AG09309 (cell line): ENCODE data around the gene TTC8.

ENCODE experiments used
- DNase-seq: peaks from one replicate; pipeline ENCODE4 v3.0.0-alpha.2; 2010; ENCODE audit warnings: low read depth
- H3K4me3 ChIP-seq: 2 replicates; pipeline ENCODE4 v1.5.1; 2011; ENCODE audit warnings: mild to moderate bottlenecking, low read depth, low read length, moderate library complexity; ENCODE audit not compliant: control insufficient read depth
- TF ChIP-seq, protein P1 (sequence below): IDR thresholded peaks from 2 replicates; pipeline ENCODE4 v1.5.1; 2011; ENCODE audit warnings: mild to moderate bottlenecking, low read depth, low read length, inconsistent platforms; ENCODE audit not compliant: insufficient read depth, control insufficient read depth; ENCODE audit errors: missing control alignments

The TTC8 gene

DNA sequence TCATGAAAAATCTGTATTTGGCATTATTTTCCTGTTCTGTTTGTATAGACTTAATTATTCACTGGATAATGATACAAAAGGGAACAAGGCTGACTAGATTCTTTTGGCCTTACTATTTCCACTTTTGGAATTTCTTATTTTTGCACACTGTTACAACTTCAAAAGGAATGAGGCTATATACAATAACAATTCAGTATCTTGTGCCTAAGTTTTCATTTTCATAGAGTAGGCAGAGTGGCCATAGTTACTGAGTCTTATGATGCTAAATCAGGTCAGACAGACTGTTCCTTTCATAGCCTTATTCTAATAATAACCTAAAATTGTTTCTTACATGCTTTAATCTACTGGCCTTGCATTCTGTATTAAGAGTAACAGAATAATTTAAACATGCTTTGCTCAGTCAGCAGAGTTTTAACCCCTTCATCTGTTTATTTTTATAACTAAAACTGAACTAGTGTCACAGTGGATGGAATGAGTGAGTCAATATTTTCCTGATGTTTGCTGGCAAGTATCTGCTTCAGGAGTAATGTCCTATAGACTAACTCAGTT lies 10.5 kb downstream of the TTC8 start:
- no peak overlapping the region for H3K4me3 ChIP-seq
- TF ChIP-seq, protein P1, sequence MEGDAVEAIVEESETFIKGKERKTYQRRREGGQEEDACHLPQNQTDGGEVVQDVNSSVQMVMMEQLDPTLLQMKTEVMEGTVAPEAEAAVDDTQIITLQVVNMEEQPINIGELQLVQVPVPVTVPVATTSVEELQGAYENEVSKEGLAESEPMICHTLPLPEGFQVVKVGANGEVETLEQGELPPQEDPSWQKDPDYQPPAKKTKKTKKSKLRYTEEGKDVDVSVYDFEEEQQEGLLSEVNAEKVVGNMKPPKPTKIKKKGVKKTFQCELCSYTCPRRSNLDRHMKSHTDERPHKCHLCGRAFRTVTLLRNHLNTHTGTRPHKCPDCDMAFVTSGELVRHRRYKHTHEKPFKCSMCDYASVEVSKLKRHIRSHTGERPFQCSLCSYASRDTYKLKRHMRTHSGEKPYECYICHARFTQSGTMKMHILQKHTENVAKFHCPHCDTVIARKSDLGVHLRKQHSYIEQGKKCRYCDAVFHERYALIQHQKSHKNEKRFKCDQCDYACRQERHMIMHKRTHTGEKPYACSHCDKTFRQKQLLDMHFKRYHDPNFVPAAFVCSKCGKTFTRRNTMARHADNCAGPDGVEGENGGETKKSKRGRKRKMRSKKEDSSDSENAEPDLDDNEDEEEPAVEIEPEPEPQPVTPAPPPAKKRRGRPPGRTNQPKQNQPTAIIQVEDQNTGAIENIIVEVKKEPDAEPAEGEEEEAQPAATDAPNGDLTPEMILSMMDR = no peak
- DNase-seq = no peak

DNA sequence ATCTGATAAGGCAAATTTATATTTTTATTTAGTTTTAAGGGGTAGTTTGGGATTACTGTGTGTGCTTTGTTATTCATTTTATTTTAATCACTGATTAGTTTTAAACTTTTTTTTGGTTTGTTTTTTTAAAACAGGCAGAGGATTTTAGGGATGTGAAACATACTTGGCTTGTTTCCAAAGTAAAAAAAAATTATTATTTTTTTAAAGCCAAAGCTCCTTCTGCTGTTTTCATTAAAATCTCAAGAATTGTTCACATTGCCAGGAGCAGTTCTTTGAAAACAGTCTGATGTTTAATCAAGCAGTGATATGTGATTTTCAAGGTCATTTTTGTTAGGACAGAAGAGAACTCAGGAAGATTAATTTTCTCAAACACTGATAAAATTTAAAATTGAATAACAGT lies 11.2 kb downstream of the TTC8 start:
- H3K4me3 ChIP-seq = no peak overlapping the region
- TF ChIP-seq, protein P1 = no peak
- DNase-seq = no peak

DNA sequence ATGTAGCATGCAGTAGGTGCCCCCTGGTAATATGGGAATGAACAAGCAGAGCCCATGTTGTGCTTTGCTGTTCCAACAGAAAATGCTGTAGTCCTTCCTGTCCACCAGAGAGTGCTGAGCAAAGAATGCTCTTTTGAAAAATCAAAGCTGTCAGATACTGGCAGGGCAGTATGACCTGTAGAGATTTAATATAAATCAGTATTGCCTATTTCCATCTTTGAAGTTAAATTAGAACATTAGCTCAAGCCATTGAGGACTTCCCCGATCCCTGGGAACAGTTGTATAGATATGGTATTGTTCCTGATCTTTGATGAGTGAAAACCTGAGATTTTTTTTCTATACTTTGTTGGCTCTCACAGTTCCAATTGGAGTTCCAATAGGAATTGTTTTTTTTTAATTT lies 13.0 kb downstream of the TTC8 start:
- TF ChIP-seq, protein P1 = no peak
- DNase-seq = no peak
- H3K4me3 ChIP-seq = no peak overlapping the region

DNA sequence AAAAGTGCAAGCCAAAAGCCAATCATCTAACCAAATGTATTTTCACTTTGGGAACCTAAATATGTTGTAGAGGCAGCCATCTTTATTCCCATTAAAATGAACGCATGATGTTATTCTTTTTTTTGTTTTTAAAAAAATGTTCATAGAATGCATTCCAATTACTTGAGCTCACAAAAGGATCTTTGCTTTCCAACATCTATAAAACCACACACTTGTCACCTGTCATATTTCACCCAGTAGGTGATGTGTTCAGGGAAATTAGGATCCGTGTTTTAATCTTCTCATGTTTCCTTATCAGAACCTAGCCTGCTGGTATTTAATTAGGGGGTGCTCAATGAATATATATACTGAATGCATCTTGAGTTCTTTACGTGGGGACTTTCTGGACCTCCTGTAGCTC lies 13.6 kb downstream of the TTC8 start:
- TF ChIP-seq, protein P1 = no peak
- no peak for DNase-seq
- no peak overlapping the region for H3K4me3 ChIP-seq

DNA sequence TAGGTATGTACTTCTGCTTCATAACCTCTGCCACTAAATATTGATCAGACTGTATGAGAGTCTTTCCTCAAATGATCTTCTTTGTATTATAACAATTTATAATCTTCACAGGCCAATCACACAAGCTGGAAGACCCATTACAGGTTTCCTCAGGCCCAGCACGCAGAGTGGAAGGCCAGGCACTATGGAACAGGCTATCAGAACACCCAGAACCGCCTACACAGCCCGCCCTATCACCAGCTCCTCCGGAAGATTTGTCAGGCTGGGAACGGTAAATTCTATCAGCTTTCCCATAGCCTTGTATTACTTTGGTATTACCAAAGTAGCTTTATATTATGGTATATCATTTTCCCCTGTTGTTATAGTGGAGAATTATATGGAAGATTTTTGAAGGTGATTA lies 16.5 kb downstream of the TTC8 start:
- TF ChIP-seq, protein P1 = no peak
- no peak overlapping the region for H3K4me3 ChIP-seq
- no peak for DNase-seq

DNA sequence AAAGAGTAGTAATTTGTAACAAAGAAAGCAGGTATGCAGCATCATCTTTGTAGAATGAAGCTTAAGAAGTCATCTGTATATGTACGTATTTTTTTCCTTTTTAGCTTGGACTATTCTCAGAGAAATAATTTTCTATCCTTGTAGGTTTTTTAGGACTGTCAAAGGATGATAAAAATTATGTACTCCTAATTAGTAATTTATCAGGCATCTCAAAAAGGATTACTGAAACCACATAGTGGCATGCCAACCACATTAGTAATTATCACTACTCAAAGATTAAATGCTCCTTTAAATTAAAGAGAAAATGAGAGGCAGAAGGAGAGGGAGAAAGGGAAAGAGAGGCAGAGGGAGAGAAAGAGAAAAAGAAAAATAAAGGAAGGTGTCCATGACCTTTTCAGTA lies 17.3 kb downstream of the TTC8 start:
- no peak for DNase-seq
- TF ChIP-seq, protein P1 = no peak
- H3K4me3 ChIP-seq = no peak overlapping the region

DNA sequence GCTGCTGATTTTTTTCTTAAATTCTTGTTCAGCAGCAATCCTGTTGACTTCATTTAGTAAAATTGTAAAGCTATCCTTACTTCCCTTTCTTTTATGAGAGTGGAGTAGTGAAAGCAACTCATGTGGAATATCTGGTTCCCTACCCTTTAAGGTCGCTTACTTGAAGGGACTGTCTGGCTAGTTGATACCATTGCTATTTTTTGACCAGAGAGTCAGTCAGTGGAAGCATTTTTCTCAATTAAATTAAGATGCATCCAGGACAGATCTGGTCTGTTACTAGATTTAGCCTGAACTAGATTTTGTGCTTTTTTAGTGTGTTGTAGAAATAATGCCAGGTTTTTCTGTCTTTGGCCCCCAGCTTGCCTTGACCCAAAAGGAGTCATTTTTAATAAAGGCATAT lies 18.0 kb downstream of the TTC8 start:
- DNase-seq = no peak
- TF ChIP-seq, protein P1 = no peak
- no peak overlapping the region for H3K4me3 ChIP-seq
